Sciatic nerve (tissue), 2 donors: ENCODE measurements around the gene SHANK1. TPM values are rescaled to one million over a fixed set of nuclear protein-coding genes. Genes with fewer than 3 reads are reported as not detected.

Experiments used
- ATAC-seq: fragments of 200-7000 bp; cut with Tn5 transposase; one replicate; pipeline ENCODE4 v1.9.1; 2020; ENCODE audit warnings: mild to moderate bottlenecking, moderate library complexity
- DNase-seq: peaks from one replicate; pipeline ENCODE4 v3.0.0-alpha.2; 2020; ENCODE audit warnings: low spot score
- intact Hi-C: fragments of 100-400 bp; cut with DNase I; formaldehyde crosslinking; loops from one replicate; pipeline ENCODE4 v1.14.2; 2022
- total RNA-seq: library from RNA; stranded (reverse); fragmentation: NEBNext Ultra II Directional; extraction: Animal tissue kit (Norgen Biotek cat#: 25700); gene quantifications from one replicate; pipeline ENCODE4 v1.2.1, GENCODE V29; 2021
- donor health status: DM: no; HTN: no; CAD: no.
- donor health status: DM: no; HTN: no; CAD: no.

SHANK1 gene
- total RNA-seq, 1 donor from 2014 or later: 1.4 TPM

- intact Hi-C loops: no loop called here
- DNase-seq (no peak), ATAC-seq (no peak)
Measured at GRCh38 chr19:50697414-50698124, 22.0 kb downstream of the SHANK1 start.

GRCh38 chr19:50696094-50696483 is 23.5 kb downstream of the SHANK1 start:
- DNase-seq (no peak), ATAC-seq (no peak)
- intact Hi-C loops: no loop called here

- intact Hi-C loops: no loop called here
- DNase-seq (no peak), ATAC-seq (no peak)
Measured at GRCh38 chr19:50695251-50696093, 24.1 kb downstream of the SHANK1 start.

- ATAC-seq (no peak), DNase-seq (no peak)
- intact Hi-C loops: no loop called here
Measured at GRCh38 chr19:50694815-50695145, 24.8 kb downstream of the SHANK1 start.

GRCh38 chr19:50693064-50693975 is 26.3 kb downstream of the SHANK1 start:
- intact Hi-C loops: no loop called here
- ATAC-seq: no peak

GRCh38 chr19:50690439-50690838 is 29.2 kb downstream of the SHANK1 start:
- DNase-seq: no peak
- ATAC-seq: no peak
- intact Hi-C loops: no loop called here

More at GRCh38 chr19:50693064-50693975, 26.3 kb downstream of the SHANK1 start:
- no peak for DNase-seq

- DNase-seq (no peak), ATAC-seq (no peak)
- intact Hi-C loops: no loop called here
Measured at GRCh38 chr19:50688766-50689165, 30.8 kb downstream of the SHANK1 start.

- DNase-seq (no peak), ATAC-seq (no peak)
- intact Hi-C loops: no loop called here
Measured at GRCh38 chr19:50686310-50687032, 33.1 kb downstream of the SHANK1 start.

GRCh38 chr19:50679177-50680125 is 40.2 kb downstream of the SHANK1 start:
- intact Hi-C loops: loop anchor here (10.0 kb wide), 1 partner anchor 105 kb away; no protein-coding TSS in a partner anchor
- ATAC-seq: peak; percentile 98
- DNase-seq: peak; percentile 88

GRCh38 chr19:50678323-50678722 is 41.3 kb downstream of the SHANK1 start:
- ATAC-seq: no peak
- intact Hi-C loops: loop anchor here (10.0 kb wide), 1 partner anchor 106 kb away; no protein-coding TSS in a partner anchor
- no peak for DNase-seq

GRCh38 chr19:50677636-50678035 is 42.0 kb downstream of the SHANK1 start:
- no peak for DNase-seq
- intact Hi-C loops: loop anchor here (10.0 kb wide), 1 partner anchor 107 kb away; no protein-coding TSS in a partner anchor
- no peak for ATAC-seq

- intact Hi-C loops: loop anchor here (10.0 kb wide), 1 partner anchor 108 kb away; no protein-coding TSS in a partner anchor
- no peak for DNase-seq
- ATAC-seq: no peak
Measured at GRCh38 chr19:50676625-50677197, 42.9 kb downstream of the SHANK1 start.

- no peak for DNase-seq
- intact Hi-C loops: loop anchor here (10.0 kb wide), 1 partner anchor 112 kb away; no protein-coding TSS in a partner anchor
- ATAC-seq: no peak
Measured at GRCh38 chr19:50673118-50673517, 46.5 kb downstream of the SHANK1 start.

- DNase-seq (no peak), ATAC-seq (no peak)
- intact Hi-C loops: loop anchor here (10.0 kb wide), 1 partner anchor 115 kb away; no protein-coding TSS in a partner anchor
Measured at GRCh38 chr19:50670102-50670380, 49.6 kb downstream of the SHANK1 start.

GRCh38 chr19:50669302-50670101 is 50.1 kb downstream of the SHANK1 start:
- intact Hi-C loops: loop anchor here (10.0 kb wide), 1 partner anchor 115 kb away; no protein-coding TSS in a partner anchor
- no peak for DNase-seq
- peak; percentile 30 for ATAC-seq

GRCh38 chr19:50668879-50669278 is 50.7 kb downstream of the SHANK1 start:
- intact Hi-C loops: no loop called here
- no peak for ATAC-seq
- DNase-seq: no peak
